Bronchus fibroblast of lung (primary cell): ENCODE measurements around the gene DCDC2. TPM values are rescaled to one million over a fixed set of nuclear protein-coding genes. Genes with fewer than 3 reads are reported as not detected.

ENCODE experiments used
- total RNA-seq: library from RNA; depleted of rRNA; stranded (reverse); fragments of >200 nt; gene quantifications from 2 replicates; pipeline ENCODE4 v1.2.3, GENCODE V29; 2015

DCDC2 gene
- not detected in 2 replicates for total RNA-seq

DNA sequence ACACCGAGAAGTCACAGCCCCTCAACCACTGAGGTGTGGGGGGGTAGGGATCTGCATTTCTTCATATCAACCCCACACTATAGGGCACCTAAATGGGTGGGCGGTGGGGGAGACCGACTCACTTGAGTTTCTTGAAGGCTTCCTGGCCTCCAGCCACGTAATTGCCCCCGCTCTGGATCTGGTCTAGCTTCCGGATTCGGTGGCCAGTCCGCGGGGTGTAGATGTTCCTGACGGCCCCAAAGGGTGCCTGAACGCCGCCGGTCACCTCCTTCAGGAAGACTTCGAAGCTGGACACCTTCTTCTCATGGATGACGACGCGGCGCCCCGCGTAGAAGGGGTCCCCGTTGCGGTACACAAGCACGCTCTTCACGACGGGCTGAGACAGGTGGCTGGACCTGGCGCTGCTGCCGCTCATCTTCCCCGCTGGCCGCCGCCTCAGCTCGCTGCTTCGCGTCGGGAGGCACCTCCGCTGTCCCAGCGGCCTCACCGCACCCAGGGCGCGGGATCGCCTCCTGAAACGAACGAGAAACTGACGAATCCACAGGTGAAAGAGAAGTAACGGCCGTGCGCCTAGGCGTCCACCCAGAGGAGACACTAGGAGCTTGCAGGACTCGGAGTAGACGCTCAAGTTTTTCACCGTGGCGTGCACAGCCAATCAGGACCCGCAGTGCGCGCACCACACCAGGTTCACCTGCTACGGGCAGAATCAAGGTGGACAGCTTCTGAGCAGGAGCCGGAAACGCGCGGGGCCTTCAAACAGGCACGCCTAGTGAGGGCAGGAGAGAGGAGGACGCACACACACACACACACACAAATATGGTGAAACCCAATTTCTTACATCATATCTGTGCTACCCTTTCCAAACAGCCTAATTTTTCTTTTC lies at the start of gene DCDC2:
DCDC2 (minus strand) TSS at position 724 of the 883 bp plus-strand sequence; CDS start at position 415, 309 bp downstream.

DNA sequence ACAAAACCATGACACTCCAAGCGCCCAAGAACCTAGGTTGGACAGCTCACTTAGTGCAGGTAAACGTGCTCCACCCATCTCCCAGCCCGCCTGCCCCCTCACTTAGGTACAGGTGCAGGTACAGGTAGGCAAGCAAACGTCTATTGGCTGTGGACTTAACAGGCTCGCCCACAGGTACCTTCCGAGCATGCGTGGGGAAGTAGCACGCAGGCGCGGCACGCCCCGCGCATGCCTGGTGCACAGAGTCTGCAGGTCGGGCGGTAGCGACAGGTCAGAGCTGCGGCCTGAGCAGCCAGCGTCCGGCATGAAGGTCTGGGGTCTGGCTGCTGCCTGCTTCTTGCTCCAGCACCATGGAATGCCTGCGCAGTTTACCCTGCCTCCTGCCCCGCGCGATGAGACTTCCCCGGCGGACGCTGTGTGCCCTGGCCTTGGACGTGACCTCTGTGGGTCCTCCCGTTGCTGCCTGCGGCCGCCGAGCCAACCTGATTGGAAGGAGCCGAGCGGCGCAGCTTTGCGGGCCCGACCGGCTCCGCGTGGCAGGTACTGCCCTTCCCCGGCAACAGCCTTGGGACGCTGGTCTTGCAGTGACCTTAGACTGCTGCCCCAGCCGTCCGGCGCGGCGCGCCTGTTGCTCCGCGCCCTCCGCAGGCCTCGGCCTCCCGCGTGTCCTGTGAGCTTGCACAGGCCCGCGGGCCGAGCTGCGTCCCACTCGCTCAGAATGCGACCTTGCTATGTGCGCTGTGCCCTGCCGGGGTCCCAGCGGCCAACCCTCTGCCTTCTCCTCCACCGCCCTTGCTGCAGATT lies 45.0 kb upstream of the DCDC2 start, which contains the start of gene MRS2:
MRS2 (plus strand) TSS at position 240 of the 804 bp plus-strand sequence; CDS start at position 351, 111 bp downstream.

GRCh38 chr6:24125980-24126379 lies 231.9 kb downstream of the DCDC2 start, which contains the start of gene NRSN1:
Gene NRSN1, plus strand, starts transcription at chr6:24126215. Its CDS starts 8,113 bp downstream, at chr6:24134328.

Other genes with a start within 250 kb of the DCDC2 start
- not detected in 2 replicates for gene NRSN1, start 231.8 kb downstream of the DCDC2 start, total RNA-seq
- 20.5 and 22.2 TPM in 2 replicates for gene MRS2, start 44.9 kb upstream of the DCDC2 start, total RNA-seq
- 0.15 and 0.17 TPM in 2 replicates for gene GPLD1, start 131.5 kb upstream of the DCDC2 start, total RNA-seq
- 0.15 and 0.17 TPM in 2 replicates for gene ALDH5A1, start 136.9 kb upstream of the DCDC2 start, total RNA-seq